ENCODE results near the gene SLC10A6.

The SLC10A6 gene

DNA sequence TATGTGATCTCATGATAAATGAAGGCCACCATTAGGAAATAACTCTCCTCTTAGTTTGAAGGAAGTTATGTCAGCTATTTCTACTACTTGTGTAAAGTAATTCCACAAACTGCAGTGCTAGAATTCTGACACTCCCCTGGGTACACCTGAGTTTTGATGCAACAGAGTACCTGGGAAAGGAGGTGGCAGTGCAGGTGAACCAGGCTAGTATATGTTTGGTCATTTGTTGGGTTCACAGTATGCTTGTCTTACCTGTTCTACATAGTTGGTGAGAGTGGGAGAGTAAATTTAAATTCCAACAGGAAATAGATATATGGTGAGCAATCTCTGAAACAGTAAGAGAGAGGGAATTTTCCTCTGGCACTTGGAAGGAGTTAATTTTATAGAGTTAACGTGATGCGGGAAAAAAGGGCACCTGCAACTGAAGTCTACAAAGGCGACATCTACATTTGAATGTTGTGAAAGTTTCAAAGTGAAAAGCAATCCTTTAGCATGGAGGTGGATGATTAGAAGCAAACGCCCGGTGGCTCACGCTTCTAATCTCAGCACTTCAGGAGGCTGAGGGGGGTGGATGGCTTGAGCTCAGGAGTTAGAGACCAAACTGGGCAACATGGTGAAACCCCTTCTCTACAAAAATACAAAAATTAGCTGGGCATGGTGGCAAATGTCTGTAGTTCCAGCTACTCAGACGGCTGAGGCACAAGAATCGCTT is 8.3 kb upstream of the SLC10A6 start:
- Histone ChIP-seq H2BK120ac (ENCODE audit: low read depth, low read length) (no peak overlapping the region), H3K79me2 (ENCODE audit: control insufficient read depth, insufficient read depth, low read length) (no peaks in the 10 kb centered on the region), H3K4me1 (ENCODE audit: control insufficient read depth, low read depth, low read length) (no peaks in the 10 kb centered on the region), H4K5ac (ENCODE audit: low read length) (no peak overlapping the region), H3K9ac (ENCODE audit: low read length) (no peak overlapping the region), H3K79me1 (ENCODE audit: low read length) (no peaks in the 10 kb centered on the region), H3K36me3 (ENCODE audit: control insufficient read depth, insufficient read depth, low read length) (no peaks in the 10 kb centered on the region), H3K4ac (ENCODE audit: low read depth, low read length) (no peak overlapping the region), H3K27ac (ENCODE audit: low read depth, low read length) (no peak overlapping the region), H2BK15ac (replicated peaks; ENCODE audit: low read depth) (no peak overlapping the region), H2AK5ac (ENCODE audit: low read length) (no peak overlapping the region), H4K8ac (ENCODE audit: low read depth, low read length) (no peak overlapping the region), H3K4me2 (ENCODE audit: low read length) (no peak overlapping the region), H3K4me3 (ENCODE audit: low read length) (no peak overlapping the region), H3K56ac (ENCODE audit: low read length) (no peak overlapping the region), H3K18ac (ENCODE audit: low read length) (no peak overlapping the region), H2BK5ac (ENCODE audit: low read length) (no peak overlapping the region), H3K27me3 (ENCODE audit: insufficient read depth, low read length, poor library complexity) (no peaks in the 10 kb centered on the region), H3K23ac (ENCODE audit: low read length) (no peak overlapping the region)
- WGBS (ENCODE audit: extremely low coverage, insufficient coverage, low lambda C conversion rate), result no CpG with 5 or more reads among the region's 8 CpGs
- peak; percentile 7 for DNase-seq

DNA sequence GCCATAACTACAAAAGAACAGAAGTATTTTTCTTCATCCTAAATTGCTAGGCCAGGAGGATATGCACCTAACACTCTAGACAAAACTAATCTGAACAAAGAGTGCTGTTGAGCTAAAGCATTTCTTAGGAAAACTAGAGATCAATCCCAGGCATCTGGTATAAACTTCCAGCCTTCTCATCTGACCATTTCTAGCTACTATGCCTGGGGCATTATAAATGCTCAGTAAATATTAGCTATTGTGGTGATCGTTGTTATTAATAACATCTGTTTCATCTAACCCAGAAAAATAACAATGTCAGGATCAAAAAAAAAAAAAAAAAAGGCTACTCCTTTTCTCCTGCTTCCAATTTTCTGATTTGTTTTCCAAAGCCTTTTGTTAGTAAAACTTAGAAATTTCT is 7.7 kb upstream of the SLC10A6 start:
- Histone ChIP-seq H3K23ac (ENCODE audit: low read length) (no peak overlapping the region), H3K56ac (ENCODE audit: low read length) (no peak overlapping the region), H2BK5ac (ENCODE audit: low read length) (no peak overlapping the region), H2BK120ac (ENCODE audit: low read depth, low read length) (no peak overlapping the region), H3K4me2 (ENCODE audit: low read length) (no peak overlapping the region), H3K79me1 (ENCODE audit: low read length) (no peaks in the 10 kb centered on the region), H3K9ac (ENCODE audit: low read length) (no peak overlapping the region), H2BK15ac (replicated peaks; ENCODE audit: low read depth) (no peak overlapping the region), H3K4me1 (ENCODE audit: control insufficient read depth, low read depth, low read length) (no peaks in the 10 kb centered on the region), H3K18ac (ENCODE audit: low read length) (no peak overlapping the region), H3K27me3 (ENCODE audit: insufficient read depth, low read length, poor library complexity) (no peaks in the 10 kb centered on the region), H3K4me3 (ENCODE audit: low read length) (no peak overlapping the region), H3K27ac (ENCODE audit: low read depth, low read length) (no peak overlapping the region), H4K8ac (ENCODE audit: low read depth, low read length) (no peak overlapping the region), H4K5ac (ENCODE audit: low read length) (no peak overlapping the region), H3K36me3 (ENCODE audit: control insufficient read depth, insufficient read depth, low read length) (no peaks in the 10 kb centered on the region), H3K79me2 (ENCODE audit: control insufficient read depth, insufficient read depth, low read length) (no peaks in the 10 kb centered on the region), H2AK5ac (ENCODE audit: low read length) (no peak overlapping the region), H3K4ac (ENCODE audit: low read depth, low read length) (no peak overlapping the region)
- no peak for DNase-seq
- WGBS (ENCODE audit: extremely low coverage, insufficient coverage, low lambda C conversion rate), result no CpG with 5 or more reads among the region's 1 CpG

- no peak overlapping the region for H3K23ac ChIP-seq (ENCODE audit: low read length)
- H3K79me2 ChIP-seq (ENCODE audit: control insufficient read depth, insufficient read depth, low read length), result no peaks in the 10 kb centered on the region
- H2BK120ac ChIP-seq (ENCODE audit: low read depth, low read length), result no peak overlapping the region
- no peak overlapping the region for H2AK5ac ChIP-seq (ENCODE audit: low read length)
- H3K9ac ChIP-seq (ENCODE audit: low read length), result no peak overlapping the region
- H3K4me3 ChIP-seq (ENCODE audit: low read length), result no peak overlapping the region
- no peak overlapping the region for H2BK5ac ChIP-seq (ENCODE audit: low read length)
- H2BK15ac ChIP-seq (replicated peaks; ENCODE audit: low read depth), result no peak overlapping the region
- H3K4me1 ChIP-seq (ENCODE audit: control insufficient read depth, low read depth, low read length), result no peaks in the 10 kb centered on the region
- no peak overlapping the region for H4K5ac ChIP-seq (ENCODE audit: low read length)
- H3K4me2 ChIP-seq (ENCODE audit: low read length), result no peak overlapping the region
- no peak overlapping the region for H4K8ac ChIP-seq (ENCODE audit: low read depth, low read length)
- no peaks in the 10 kb centered on the region for H3K79me1 ChIP-seq (ENCODE audit: low read length)
- no peaks in the 10 kb centered on the region for H3K36me3 ChIP-seq (ENCODE audit: control insufficient read depth, insufficient read depth, low read length)
- DNase-seq, result no peak
- WGBS (ENCODE audit: extremely low coverage, insufficient coverage, low lambda C conversion rate), result no CpG with 5 or more reads among the region's 2 CpGs
- no peak overlapping the region for H3K27ac ChIP-seq (ENCODE audit: low read depth, low read length)
- H3K4ac ChIP-seq (ENCODE audit: low read depth, low read length), result no peak overlapping the region
- H3K56ac ChIP-seq (ENCODE audit: low read length), result no peak overlapping the region
- no peaks in the 10 kb centered on the region for H3K27me3 ChIP-seq (ENCODE audit: insufficient read depth, low read length, poor library complexity)
- no peak overlapping the region for H3K18ac ChIP-seq (ENCODE audit: low read length)
Measured at GRCh38 chr4:86855572-86855971, 6.4 kb upstream of the SLC10A6 start.

DNA sequence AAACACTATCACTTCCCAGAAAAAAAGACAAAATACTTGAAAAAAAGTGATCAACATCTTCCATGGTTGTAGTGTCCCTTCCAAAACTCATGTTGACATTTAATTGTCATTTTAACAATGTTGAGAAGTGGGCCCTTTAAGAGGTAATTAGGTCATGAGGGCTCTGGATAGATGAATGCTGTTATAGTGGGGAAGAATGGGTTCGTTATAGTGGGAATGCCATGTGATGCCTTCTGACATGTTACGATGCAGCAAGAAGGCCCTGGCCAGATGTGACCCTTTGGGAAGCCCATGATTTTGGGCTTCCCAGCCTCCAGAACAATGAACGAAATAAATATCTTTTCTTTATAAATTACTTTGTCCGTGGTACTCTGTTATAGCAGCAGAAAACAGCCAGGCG is 4.0 kb upstream of the SLC10A6 start:
- no peak overlapping the region for H3K9ac ChIP-seq (ENCODE audit: low read length)
- H3K27ac ChIP-seq (ENCODE audit: low read depth, low read length), result no peak overlapping the region
- H2BK15ac ChIP-seq (replicated peaks; ENCODE audit: low read depth), result no peak overlapping the region
- no peak overlapping the region for H4K8ac ChIP-seq (ENCODE audit: low read depth, low read length)
- no peak overlapping the region for H3K18ac ChIP-seq (ENCODE audit: low read length)
- no peak overlapping the region for H3K4me3 ChIP-seq (ENCODE audit: low read length)
- H2BK120ac ChIP-seq (ENCODE audit: low read depth, low read length), result no peak overlapping the region
- H3K36me3 ChIP-seq (ENCODE audit: control insufficient read depth, insufficient read depth, low read length), result no peaks in the 10 kb centered on the region
- no peaks in the 10 kb centered on the region for H3K27me3 ChIP-seq (ENCODE audit: insufficient read depth, low read length, poor library complexity)
- H3K56ac ChIP-seq (ENCODE audit: low read length), result no peak overlapping the region
- no peak overlapping the region for H4K5ac ChIP-seq (ENCODE audit: low read length)
- no peak overlapping the region for H2BK5ac ChIP-seq (ENCODE audit: low read length)
- H3K4me1 ChIP-seq (ENCODE audit: control insufficient read depth, low read depth, low read length), result no peaks in the 10 kb centered on the region
- no peaks in the 10 kb centered on the region for H3K79me2 ChIP-seq (ENCODE audit: control insufficient read depth, insufficient read depth, low read length)
- H3K79me1 ChIP-seq (ENCODE audit: low read length), result no peaks in the 10 kb centered on the region
- no CpG with 5 or more reads among the region's 5 CpGs for WGBS (ENCODE audit: extremely low coverage, insufficient coverage, low lambda C conversion rate)
- no peak overlapping the region for H3K23ac ChIP-seq (ENCODE audit: low read length)
- H2AK5ac ChIP-seq (ENCODE audit: low read length), result no peak overlapping the region
- no peak for DNase-seq
- H3K4me2 ChIP-seq (ENCODE audit: low read length), result no peak overlapping the region
- H3K4ac ChIP-seq (ENCODE audit: low read depth, low read length), result no peak overlapping the region

- no peak overlapping the region for H3K18ac ChIP-seq (ENCODE audit: low read length)
- no CpG with 5 or more reads among the region's 7 CpGs for WGBS (ENCODE audit: extremely low coverage, insufficient coverage, low lambda C conversion rate)
- no peak overlapping the region for H3K27ac ChIP-seq (ENCODE audit: low read depth, low read length)
- H3K4me2 ChIP-seq (ENCODE audit: low read length), result no peak overlapping the region
- H3K23ac ChIP-seq (ENCODE audit: low read length), result no peak overlapping the region
- no peak overlapping the region for H4K5ac ChIP-seq (ENCODE audit: low read length)
- no peak overlapping the region for H3K56ac ChIP-seq (ENCODE audit: low read length)
- H4K8ac ChIP-seq (ENCODE audit: low read depth, low read length), result no peak overlapping the region
- H2AK5ac ChIP-seq (ENCODE audit: low read length), result no peak overlapping the region
- H3K4me1 ChIP-seq (ENCODE audit: control insufficient read depth, low read depth, low read length), result peaks cover 2% of the 10 kb centered on the region
- H3K36me3 ChIP-seq (ENCODE audit: control insufficient read depth, insufficient read depth, low read length), result no peaks in the 10 kb centered on the region
- no peak overlapping the region for H2BK15ac ChIP-seq (replicated peaks; ENCODE audit: low read depth)
- H3K9ac ChIP-seq (ENCODE audit: low read length), result no peak overlapping the region
- no peaks in the 10 kb centered on the region for H3K79me2 ChIP-seq (ENCODE audit: control insufficient read depth, insufficient read depth, low read length)
- H3K79me1 ChIP-seq (ENCODE audit: low read length), result no peaks in the 10 kb centered on the region
- no peaks in the 10 kb centered on the region for H3K27me3 ChIP-seq (ENCODE audit: insufficient read depth, low read length, poor library complexity)
- H3K4me3 ChIP-seq (ENCODE audit: low read length), result no peak overlapping the region
- H2BK120ac ChIP-seq (ENCODE audit: low read depth, low read length), result no peak overlapping the region
- DNase-seq, result peak; percentile 45
- H3K4ac ChIP-seq (ENCODE audit: low read depth, low read length), result no peak overlapping the region
- H2BK5ac ChIP-seq (ENCODE audit: low read length), result no peak overlapping the region
Measured at GRCh38 chr4:86848136-86848535, 1.0 kb downstream of the SLC10A6 start.

- Histone ChIP-seq H3K56ac (ENCODE audit: low read length) (no peak overlapping the region), H3K4me2 (ENCODE audit: low read length) (no peak overlapping the region), H3K4me1 (ENCODE audit: control insufficient read depth, low read depth, low read length) (peaks cover 2% of the 10 kb centered on the region), H3K18ac (ENCODE audit: low read length) (no peak overlapping the region), H2BK120ac (ENCODE audit: low read depth, low read length) (no peak overlapping the region), H3K36me3 (ENCODE audit: control insufficient read depth, insufficient read depth, low read length) (no peaks in the 10 kb centered on the region), H4K8ac (ENCODE audit: low read depth, low read length) (no peak overlapping the region), H2BK5ac (ENCODE audit: low read length) (no peak overlapping the region), H2AK5ac (ENCODE audit: low read length) (no peak overlapping the region), H3K9ac (ENCODE audit: low read length) (no peak overlapping the region), H4K5ac (ENCODE audit: low read length) (no peak overlapping the region), H3K79me2 (ENCODE audit: control insufficient read depth, insufficient read depth, low read length) (no peaks in the 10 kb centered on the region), H2BK15ac (replicated peaks; ENCODE audit: low read depth) (no peak overlapping the region), H3K4me3 (ENCODE audit: low read length) (no peak overlapping the region), H3K79me1 (ENCODE audit: low read length) (no peaks in the 10 kb centered on the region), H3K23ac (ENCODE audit: low read length) (no peak overlapping the region), H3K4ac (ENCODE audit: low read depth, low read length) (no peak overlapping the region), H3K27me3 (ENCODE audit: insufficient read depth, low read length, poor library complexity) (no peaks in the 10 kb centered on the region), H3K27ac (ENCODE audit: low read depth, low read length) (no peak overlapping the region)
- DNase-seq, result no peak
- WGBS (ENCODE audit: extremely low coverage, insufficient coverage, low lambda C conversion rate), result no CpG with 5 or more reads among the region's 4 CpGs
Measured at GRCh38 chr4:86847571-86847970, 1.6 kb downstream of the SLC10A6 start.
